ENCODE measurements around the gene FMNL1.
A peak's percentile ranks its signal among the peaks of the same experiment; 100 is the strongest.

The FMNL1 gene

GRCh38 chr17:45261577-45262515, 40.2 kb downstream of the FMNL1 start, which contains the start of gene SPATA32:
TSS of gene SPATA32 (minus strand) at chr17:45262094. CDS start at chr17:45262016, 78 bp downstream.
- DNase-seq (ENCODE audit: low spot score): peak; percentile 69

GRCh38 chr17:45262516-45263476, 41.1 kb downstream of the FMNL1 start:
- DNase-seq (ENCODE audit: low spot score): peak; percentile 38

GRCh38 chr17:45263477-45263860, 41.8 kb downstream of the FMNL1 start:
- DNase-seq (ENCODE audit: low spot score): no peak

GRCh38 chr17:45264430-45264829, 42.7 kb downstream of the FMNL1 start:
- DNase-seq (ENCODE audit: low spot score): no peak

- DNase-seq (ENCODE audit: low spot score): no peak
Measured at GRCh38 chr17:45264988-45265387, 43.3 kb downstream of the FMNL1 start.

GRCh38 chr17:45265821-45266220, 44.1 kb downstream of the FMNL1 start:
- no peak for DNase-seq (ENCODE audit: low spot score)

GRCh38 chr17:45266372-45266926, 44.8 kb downstream of the FMNL1 start:
- no peak for DNase-seq (ENCODE audit: low spot score)

GRCh38 chr17:45267436-45268055, 45.9 kb downstream of the FMNL1 start:
- no peak for DNase-seq (ENCODE audit: low spot score)

GRCh38 chr17:45269912-45270311, 48.2 kb downstream of the FMNL1 start:
- no peak for DNase-seq (ENCODE audit: low spot score)

- DNase-seq (ENCODE audit: low spot score): no peak
Measured at GRCh38 chr17:45270828-45271418, 49.2 kb downstream of the FMNL1 start.

GRCh38 chr17:45271603-45272002, 49.9 kb downstream of the FMNL1 start:
- no peak for DNase-seq (ENCODE audit: low spot score)

GRCh38 chr17:45273551-45273957, 51.9 kb downstream of the FMNL1 start:
- no peak for DNase-seq (ENCODE audit: low spot score)

- DNase-seq (ENCODE audit: low spot score): no peak
Measured at GRCh38 chr17:45274033-45274432, 52.3 kb downstream of the FMNL1 start.

- no peak for DNase-seq (ENCODE audit: low spot score)
Measured at GRCh38 chr17:45276031-45276430, 54.3 kb downstream of the FMNL1 start.

GRCh38 chr17:45277216-45277849, 55.6 kb downstream of the FMNL1 start:
- DNase-seq (ENCODE audit: low spot score): peak; percentile 98

GRCh38 chr17:45277992-45278391, 56.3 kb downstream of the FMNL1 start:
- no peak for DNase-seq (ENCODE audit: low spot score)

- DNase-seq (ENCODE audit: low spot score): no peak
Measured at GRCh38 chr17:45279898-45280297, 58.2 kb downstream of the FMNL1 start.

- no peak for DNase-seq (ENCODE audit: low spot score)
Measured at GRCh38 chr17:45282683-45283644, 61.3 kb downstream of the FMNL1 start.

- DNase-seq (ENCODE audit: low spot score): no peak
Measured at GRCh38 chr17:45283711-45284110, 62.0 kb downstream of the FMNL1 start.
